22Rv1 (cell line): ENCODE measurements around the gene LRP4.
A peak's percentile ranks its signal among the peaks of the same experiment; 100 is the strongest.

ENCODE experiments used
- H3K27ac ChIP-seq: fragments of 450-650 bp; 2 replicates; pipeline ENCODE4 v1.5.1; 2017
- CTCF ChIP-seq: fragments of 450-650 bp; IDR thresholded peaks from 2 replicates; pipeline ENCODE4 v1.5.1; 2017; ENCODE audit warnings: mild to moderate bottlenecking
- ZFX ChIP-seq: fragments of 450-650 bp; IDR thresholded peaks from 2 replicates; pipeline ENCODE4 v1.6.1; 2017; ENCODE audit warnings: antibody characterized with exemption, borderline replicate concordance

Gene LRP4

GRCh38 chr11:46892109-46892508 is 26.2 kb downstream of the LRP4 start:
- no peak for TF ChIP-seq ZFX
- TF ChIP-seq CTCF, result no peak
- H3K27ac ChIP-seq, result no peak overlapping the region

GRCh38 chr11:46890665-46891064 is 27.7 kb downstream of the LRP4 start:
- no peak overlapping the region for H3K27ac ChIP-seq
- TF ChIP-seq CTCF, result no peak
- TF ChIP-seq ZFX, result no peak

GRCh38 chr11:46889689-46890475 is 28.5 kb downstream of the LRP4 start:
- TF ChIP-seq ZFX, result no peak
- TF ChIP-seq CTCF, result peak; percentile 85
- H3K27ac ChIP-seq, result no peak overlapping the region

- no peak overlapping the region for H3K27ac ChIP-seq
- TF ChIP-seq ZFX (no peak), CTCF (no peak)
Observed at GRCh38 chr11:46889251-46889650, 29.1 kb downstream of the LRP4 start.

DNA sequence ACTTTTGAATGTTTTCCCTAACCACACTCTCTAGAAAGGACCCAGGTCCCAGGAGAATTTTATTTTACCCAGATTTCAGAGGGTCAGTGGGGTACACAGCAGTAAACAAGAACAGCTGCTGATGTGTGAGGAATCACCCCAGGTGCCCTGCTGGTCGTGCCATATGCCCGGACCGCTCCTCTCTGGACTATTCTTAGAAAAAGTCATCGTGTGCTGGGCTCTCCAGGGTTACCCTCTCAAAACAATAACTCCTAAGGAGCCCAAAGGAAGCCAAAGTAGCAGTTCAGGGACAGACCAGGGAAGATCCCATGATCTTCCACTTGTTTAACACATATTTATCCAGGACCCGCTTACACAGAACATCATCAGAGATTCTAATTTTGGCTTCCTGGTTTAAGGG is 29.7 kb downstream of the LRP4 start:
- H3K27ac ChIP-seq, result no peak overlapping the region
- no peak for TF ChIP-seq ZFX
- TF ChIP-seq CTCF, result no peak

GRCh38 chr11:46886211-46886610 is 32.1 kb downstream of the LRP4 start:
- no peak overlapping the region for H3K27ac ChIP-seq
- TF ChIP-seq CTCF (no peak), ZFX (no peak)

DNA sequence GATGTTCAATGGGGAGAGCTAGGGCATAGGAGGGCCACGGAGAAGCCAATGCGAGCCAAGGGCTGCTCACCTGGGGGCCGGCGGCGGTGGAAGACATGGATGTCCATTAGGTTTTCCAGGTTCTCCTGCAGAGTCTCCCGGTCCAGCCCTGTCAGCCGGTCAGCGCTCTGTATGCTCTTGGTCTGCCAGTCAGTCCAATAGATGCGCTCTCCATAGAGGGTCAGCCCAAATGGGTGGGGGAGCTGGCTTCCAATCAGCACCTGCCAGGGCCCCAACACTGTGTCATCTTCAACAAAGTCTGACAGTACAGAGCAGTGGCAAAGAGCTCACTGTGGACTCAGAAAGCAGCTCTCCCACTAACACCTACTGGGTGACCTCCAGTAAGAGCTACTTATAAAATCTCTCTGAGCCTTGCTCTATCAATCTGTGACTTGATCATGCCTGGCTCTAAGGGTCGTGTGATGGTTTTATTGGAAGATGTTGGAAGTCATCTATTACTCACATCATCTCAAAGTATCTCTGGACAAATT is 39.2 kb downstream of the LRP4 start:
- TF ChIP-seq ZFX (no peak), CTCF (no peak)
- no peak overlapping the region for H3K27ac ChIP-seq
